Mammary epithelial cell (primary cell): Measurements from ENCODE around the gene TMOD1.

Experiments
- EZH2 ChIP-seq: IDR thresholded peaks from 2 replicates; pipeline ENCODE4 v1.6.1; 2012; ENCODE audit warnings: low read length, inconsistent platforms, borderline replicate concordance
- TF ChIP-seq, protein P1 (sequence below), 2 donors: IDR thresholded peaks in 1 of 2; conservative IDR thresholded peaks in 1 of 2; 2 replicates each; pipeline ENCODE4 v1.5.1; 2011 to 2012; ENCODE audit warnings: inconsistent platforms in 2 of 2, low read length in 2 of 2, mild to moderate bottlenecking in 2 of 2, control low read depth in 1 of 2, low read depth in 1 of 2; ENCODE audit not compliant: insufficient read depth in 1 of 2; ENCODE audit errors: extremely low read depth in 1 of 2

DNA sequence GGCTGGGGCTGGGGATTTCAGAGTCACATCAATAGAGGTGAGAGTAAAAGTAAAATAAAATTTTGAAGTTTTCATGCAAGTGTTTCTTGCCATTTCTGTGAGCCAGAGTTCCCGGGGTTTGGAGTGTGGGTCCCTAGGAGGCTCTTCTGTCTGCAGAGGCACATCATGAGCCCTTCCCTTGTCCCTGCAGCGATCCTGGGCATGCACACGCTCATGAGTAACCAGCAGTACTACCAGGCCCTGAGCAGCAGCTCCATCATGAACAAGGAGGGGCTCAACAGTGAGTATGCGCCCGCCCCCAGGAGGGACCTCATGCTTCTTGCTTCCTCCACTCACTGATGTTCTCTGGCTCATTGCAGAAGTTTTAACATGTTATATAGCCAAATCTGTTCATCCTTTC is 61.1 kb downstream of the TMOD1 start:
- TF ChIP-seq EZH2 = no peak
- TF ChIP-seq, protein P1, sequence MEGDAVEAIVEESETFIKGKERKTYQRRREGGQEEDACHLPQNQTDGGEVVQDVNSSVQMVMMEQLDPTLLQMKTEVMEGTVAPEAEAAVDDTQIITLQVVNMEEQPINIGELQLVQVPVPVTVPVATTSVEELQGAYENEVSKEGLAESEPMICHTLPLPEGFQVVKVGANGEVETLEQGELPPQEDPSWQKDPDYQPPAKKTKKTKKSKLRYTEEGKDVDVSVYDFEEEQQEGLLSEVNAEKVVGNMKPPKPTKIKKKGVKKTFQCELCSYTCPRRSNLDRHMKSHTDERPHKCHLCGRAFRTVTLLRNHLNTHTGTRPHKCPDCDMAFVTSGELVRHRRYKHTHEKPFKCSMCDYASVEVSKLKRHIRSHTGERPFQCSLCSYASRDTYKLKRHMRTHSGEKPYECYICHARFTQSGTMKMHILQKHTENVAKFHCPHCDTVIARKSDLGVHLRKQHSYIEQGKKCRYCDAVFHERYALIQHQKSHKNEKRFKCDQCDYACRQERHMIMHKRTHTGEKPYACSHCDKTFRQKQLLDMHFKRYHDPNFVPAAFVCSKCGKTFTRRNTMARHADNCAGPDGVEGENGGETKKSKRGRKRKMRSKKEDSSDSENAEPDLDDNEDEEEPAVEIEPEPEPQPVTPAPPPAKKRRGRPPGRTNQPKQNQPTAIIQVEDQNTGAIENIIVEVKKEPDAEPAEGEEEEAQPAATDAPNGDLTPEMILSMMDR (conservative IDR thresholded peaks at IDR 0.05 in 1 of 2, IDR thresholded peaks at IDR 0.05 in 1 of 2; ENCODE audit: extremely low read depth in 1 of 2, insufficient read depth in 1 of 2, low read depth in 1 of 2, low read length in 2 of 2) = no peak
